ENCODE results near the gene DCXR.

DNA sequence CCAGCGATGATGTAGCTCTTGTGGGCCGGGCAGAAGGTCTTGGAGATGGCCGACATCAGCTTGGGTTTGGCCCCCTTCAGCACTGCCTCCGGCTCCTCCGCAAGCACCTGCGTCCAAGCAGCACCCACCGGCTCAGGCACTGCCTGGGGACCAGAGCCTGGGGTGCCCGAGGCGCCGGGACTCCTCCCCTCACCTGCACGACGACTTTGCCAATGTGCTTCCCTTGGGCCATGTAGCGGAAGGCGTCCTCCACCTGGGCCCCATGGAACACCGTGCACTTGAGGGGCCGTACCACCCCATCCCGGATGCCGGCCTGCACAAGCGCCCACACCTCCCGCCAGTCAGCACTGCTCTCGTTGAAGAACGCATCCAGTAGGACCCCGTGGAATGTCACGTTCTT, 45.5 kb upstream of the DCXR start:
- TF ChIP-seq POLR2AphosphoS5 (IDR thresholded peaks at IDR 0.05; ENCODE audit: low read depth) (no peak; the same call in 1 of the 2 replicates), EZH2phosphoT487 (IDR thresholded peaks at IDR 0.05; ENCODE audit: unreplicated experiment) (no peak), JUNB (IDR thresholded peaks at IDR 0.05; ENCODE audit: unreplicated experiment) (no peak), EZH2 (IDR thresholded peaks at IDR 0.05; ENCODE audit: low read depth, unreplicated experiment) (no peak), CREB1 (CRISPR knock-in tag; IDR thresholded peaks at IDR 0.05; ENCODE audit: low read depth) (no peak), ETS1 (IDR thresholded peaks at IDR 0.05) (no peak), ZNF331 (CRISPR knock-in tag; IDR thresholded peaks at IDR 0.05; ENCODE audit: low read depth) (no peak), NANOG (IDR thresholded peaks at IDR 0.05; ENCODE audit: borderline replicate concordance) (no peak), ZNF114 (CRISPR knock-in tag; IDR thresholded peaks at IDR 0.05) (no peak)
- TF ChIP-seq, protein P1, sequence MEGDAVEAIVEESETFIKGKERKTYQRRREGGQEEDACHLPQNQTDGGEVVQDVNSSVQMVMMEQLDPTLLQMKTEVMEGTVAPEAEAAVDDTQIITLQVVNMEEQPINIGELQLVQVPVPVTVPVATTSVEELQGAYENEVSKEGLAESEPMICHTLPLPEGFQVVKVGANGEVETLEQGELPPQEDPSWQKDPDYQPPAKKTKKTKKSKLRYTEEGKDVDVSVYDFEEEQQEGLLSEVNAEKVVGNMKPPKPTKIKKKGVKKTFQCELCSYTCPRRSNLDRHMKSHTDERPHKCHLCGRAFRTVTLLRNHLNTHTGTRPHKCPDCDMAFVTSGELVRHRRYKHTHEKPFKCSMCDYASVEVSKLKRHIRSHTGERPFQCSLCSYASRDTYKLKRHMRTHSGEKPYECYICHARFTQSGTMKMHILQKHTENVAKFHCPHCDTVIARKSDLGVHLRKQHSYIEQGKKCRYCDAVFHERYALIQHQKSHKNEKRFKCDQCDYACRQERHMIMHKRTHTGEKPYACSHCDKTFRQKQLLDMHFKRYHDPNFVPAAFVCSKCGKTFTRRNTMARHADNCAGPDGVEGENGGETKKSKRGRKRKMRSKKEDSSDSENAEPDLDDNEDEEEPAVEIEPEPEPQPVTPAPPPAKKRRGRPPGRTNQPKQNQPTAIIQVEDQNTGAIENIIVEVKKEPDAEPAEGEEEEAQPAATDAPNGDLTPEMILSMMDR (conservative IDR thresholded peaks at IDR 0.05; ENCODE audit: low read depth in 2 of 2), result no peak
- TF ChIP-seq, protein P2, sequence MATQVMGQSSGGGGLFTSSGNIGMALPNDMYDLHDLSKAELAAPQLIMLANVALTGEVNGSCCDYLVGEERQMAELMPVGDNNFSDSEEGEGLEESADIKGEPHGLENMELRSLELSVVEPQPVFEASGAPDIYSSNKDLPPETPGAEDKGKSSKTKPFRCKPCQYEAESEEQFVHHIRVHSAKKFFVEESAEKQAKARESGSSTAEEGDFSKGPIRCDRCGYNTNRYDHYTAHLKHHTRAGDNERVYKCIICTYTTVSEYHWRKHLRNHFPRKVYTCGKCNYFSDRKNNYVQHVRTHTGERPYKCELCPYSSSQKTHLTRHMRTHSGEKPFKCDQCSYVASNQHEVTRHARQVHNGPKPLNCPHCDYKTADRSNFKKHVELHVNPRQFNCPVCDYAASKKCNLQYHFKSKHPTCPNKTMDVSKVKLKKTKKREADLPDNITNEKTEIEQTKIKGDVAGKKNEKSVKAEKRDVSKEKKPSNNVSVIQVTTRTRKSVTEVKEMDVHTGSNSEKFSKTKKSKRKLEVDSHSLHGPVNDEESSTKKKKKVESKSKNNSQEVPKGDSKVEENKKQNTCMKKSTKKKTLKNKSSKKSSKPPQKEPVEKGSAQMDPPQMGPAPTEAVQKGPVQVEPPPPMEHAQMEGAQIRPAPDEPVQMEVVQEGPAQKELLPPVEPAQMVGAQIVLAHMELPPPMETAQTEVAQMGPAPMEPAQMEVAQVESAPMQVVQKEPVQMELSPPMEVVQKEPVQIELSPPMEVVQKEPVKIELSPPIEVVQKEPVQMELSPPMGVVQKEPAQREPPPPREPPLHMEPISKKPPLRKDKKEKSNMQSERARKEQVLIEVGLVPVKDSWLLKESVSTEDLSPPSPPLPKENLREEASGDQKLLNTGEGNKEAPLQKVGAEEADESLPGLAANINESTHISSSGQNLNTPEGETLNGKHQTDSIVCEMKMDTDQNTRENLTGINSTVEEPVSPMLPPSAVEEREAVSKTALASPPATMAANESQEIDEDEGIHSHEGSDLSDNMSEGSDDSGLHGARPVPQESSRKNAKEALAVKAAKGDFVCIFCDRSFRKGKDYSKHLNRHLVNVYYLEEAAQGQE (IDR thresholded peaks at IDR 0.05; ENCODE audit: unreplicated experiment), result no peak
- TF ChIP-seq, protein P3, sequence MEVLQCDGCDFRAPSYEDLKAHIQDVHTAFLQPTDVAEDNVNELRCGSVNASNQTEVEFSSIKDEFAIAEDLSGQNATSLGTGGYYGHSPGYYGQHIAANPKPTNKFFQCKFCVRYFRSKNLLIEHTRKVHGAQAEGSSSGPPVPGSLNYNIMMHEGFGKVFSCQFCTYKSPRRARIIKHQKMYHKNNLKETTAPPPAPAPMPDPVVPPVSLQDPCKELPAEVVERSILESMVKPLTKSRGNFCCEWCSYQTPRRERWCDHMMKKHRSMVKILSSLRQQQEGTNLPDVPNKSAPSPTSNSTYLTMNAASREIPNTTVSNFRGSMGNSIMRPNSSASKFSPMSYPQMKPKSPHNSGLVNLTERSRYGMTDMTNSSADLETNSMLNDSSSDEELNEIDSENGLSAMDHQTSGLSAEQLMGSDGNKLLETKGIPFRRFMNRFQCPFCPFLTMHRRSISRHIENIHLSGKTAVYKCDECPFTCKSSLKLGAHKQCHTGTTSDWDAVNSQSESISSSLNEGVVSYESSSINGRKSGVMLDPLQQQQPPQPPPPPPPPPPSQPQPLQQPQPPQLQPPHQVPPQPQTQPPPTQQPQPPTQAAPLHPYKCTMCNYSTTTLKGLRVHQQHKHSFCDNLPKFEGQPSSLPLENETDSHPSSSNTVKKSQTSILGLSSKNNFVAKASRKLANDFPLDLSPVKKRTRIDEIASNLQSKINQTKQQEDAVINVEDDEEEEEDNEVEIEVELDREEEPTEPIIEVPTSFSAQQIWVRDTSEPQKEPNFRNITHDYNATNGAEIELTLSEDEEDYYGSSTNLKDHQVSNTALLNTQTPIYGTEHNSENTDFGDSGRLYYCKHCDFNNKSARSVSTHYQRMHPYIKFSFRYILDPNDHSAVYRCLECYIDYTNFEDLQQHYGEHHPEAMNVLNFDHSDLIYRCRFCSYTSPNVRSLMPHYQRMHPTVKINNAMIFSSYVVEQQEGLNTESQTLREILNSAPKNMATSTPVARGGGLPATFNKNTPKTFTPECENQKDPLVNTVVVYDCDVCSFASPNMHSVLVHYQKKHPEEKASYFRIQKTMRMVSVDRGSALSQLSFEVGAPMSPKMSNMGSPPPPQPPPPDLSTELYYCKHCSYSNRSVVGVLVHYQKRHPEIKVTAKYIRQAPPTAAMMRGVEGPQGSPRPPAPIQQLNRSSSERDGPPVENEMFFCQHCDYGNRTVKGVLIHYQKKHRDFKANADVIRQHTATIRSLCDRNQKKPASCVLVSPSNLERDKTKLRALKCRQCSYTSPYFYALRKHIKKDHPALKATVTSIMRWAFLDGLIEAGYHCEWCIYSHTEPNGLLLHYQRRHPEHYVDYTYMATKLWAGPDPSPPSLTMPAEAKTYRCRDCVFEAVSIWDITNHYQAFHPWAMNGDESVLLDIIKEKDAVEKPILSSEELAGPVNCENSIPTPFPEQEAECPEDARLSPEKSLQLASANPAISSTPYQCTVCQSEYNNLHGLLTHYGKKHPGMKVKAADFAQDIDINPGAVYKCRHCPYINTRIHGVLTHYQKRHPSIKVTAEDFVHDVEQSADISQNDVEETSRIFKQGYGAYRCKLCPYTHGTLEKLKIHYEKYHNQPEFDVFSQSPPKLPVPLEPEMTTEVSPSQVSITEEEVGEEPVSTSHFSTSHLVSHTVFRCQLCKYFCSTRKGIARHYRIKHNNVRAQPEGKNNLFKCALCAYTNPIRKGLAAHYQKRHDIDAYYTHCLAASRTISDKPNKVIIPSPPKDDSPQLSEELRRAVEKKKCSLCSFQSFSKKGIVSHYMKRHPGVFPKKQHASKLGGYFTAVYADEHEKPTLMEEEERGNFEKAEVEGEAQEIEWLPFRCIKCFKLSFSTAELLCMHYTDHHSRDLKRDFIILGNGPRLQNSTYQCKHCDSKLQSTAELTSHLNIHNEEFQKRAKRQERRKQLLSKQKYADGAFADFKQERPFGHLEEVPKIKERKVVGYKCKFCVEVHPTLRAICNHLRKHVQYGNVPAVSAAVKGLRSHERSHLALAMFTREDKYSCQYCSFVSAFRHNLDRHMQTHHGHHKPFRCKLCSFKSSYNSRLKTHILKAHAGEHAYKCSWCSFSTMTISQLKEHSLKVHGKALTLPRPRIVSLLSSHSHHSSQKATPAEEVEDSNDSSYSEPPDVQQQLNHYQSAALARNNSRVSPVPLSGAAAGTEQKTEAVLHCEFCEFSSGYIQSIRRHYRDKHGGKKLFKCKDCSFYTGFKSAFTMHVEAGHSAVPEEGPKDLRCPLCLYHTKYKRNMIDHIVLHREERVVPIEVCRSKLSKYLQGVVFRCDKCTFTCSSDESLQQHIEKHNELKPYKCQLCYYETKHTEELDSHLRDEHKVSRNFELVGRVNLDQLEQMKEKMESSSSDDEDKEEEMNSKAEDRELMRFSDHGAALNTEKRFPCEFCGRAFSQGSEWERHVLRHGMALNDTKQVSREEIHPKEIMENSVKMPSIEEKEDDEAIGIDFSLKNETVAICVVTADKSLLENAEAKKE (CRISPR knock-in tag; IDR thresholded peaks at IDR 0.05), result no peak

Data from GM23338 (cell line).